GM18951 (cell line): ENCODE measurements around the gene COL19A1.

Experiments
- POLR2A ChIP-seq: IDR thresholded peaks from 4 replicates; pipeline ENCODE4 v1.6.1; 2011; ENCODE audit warnings: mild to moderate bottlenecking; ENCODE audit not compliant: insufficient read length, insufficient read depth; ENCODE audit errors: extremely low read depth
- in situ Hi-C: fragments of 300-500 bp; cut with MboI; formaldehyde crosslinking; loops from one replicate; pipeline ENCODE4 v1.12.0; 2022; ENCODE audit warnings: low sequenced_read_pairs, mixed read lengths, inconsistent platforms; ENCODE audit not compliant: unreplicated experiment

The COL19A1 gene

GRCh38 chr6:70163795-70164194 lies 297.4 kb downstream of the COL19A1 start:
- in situ Hi-C loops: no loop called here
- no peak for TF ChIP-seq POLR2A

GRCh38 chr6:70164556-70164955 lies 298.2 kb downstream of the COL19A1 start:
- in situ Hi-C loops: no loop called here

GRCh38 chr6:70166088-70166958 lies 300.0 kb downstream of the COL19A1 start:
- in situ Hi-C loops: no loop called here
- no peak for TF ChIP-seq POLR2A

More at GRCh38 chr6:70164556-70164955, 298.2 kb downstream of the COL19A1 start:
- no peak for TF ChIP-seq POLR2A

- in situ Hi-C loops: no loop called here
- TF ChIP-seq POLR2A: no peak
Measured at GRCh38 chr6:70168681-70169377, 302.5 kb downstream of the COL19A1 start.

- in situ Hi-C loops: no loop called here
- TF ChIP-seq POLR2A: no peak
Measured at GRCh38 chr6:70171236-70171635, 304.9 kb downstream of the COL19A1 start.

- TF ChIP-seq POLR2A: no peak
- in situ Hi-C loops: no loop called here
Measured at GRCh38 chr6:70172252-70172651, 305.9 kb downstream of the COL19A1 start.

GRCh38 chr6:70175770-70176169 lies 309.4 kb downstream of the COL19A1 start:
- in situ Hi-C loops: no loop called here
- TF ChIP-seq POLR2A: no peak

- TF ChIP-seq POLR2A: no peak
- in situ Hi-C loops: no loop called here
Measured at GRCh38 chr6:70176842-70177550, 310.6 kb downstream of the COL19A1 start.

- TF ChIP-seq POLR2A: no peak
- in situ Hi-C loops: no loop called here
Measured at GRCh38 chr6:70180183-70180900, 314.0 kb downstream of the COL19A1 start.

- TF ChIP-seq POLR2A: no peak
- in situ Hi-C loops: no loop called here
Measured at GRCh38 chr6:70180901-70181599, 314.7 kb downstream of the COL19A1 start.

GRCh38 chr6:70183538-70183937 lies 317.2 kb downstream of the COL19A1 start:
- in situ Hi-C loops: no loop called here
- no peak for TF ChIP-seq POLR2A

- in situ Hi-C loops: no loop called here
- TF ChIP-seq POLR2A: no peak
Measured at GRCh38 chr6:70184723-70185122, 318.4 kb downstream of the COL19A1 start.

GRCh38 chr6:70186461-70186860 lies 320.1 kb downstream of the COL19A1 start:
- TF ChIP-seq POLR2A: no peak
- in situ Hi-C loops: no loop called here

GRCh38 chr6:70188202-70188601 lies 321.8 kb downstream of the COL19A1 start:
- TF ChIP-seq POLR2A: no peak
- in situ Hi-C loops: no loop called here
